Activated T-helper 2 cell treated with anti-CD3 and anti-CD28 coated beads, Interferon-gamma antibody, Interleukin-2, Interleukin-4, amounts not matched to agents 10 μg/mL and 5 μg/mL and 100 μg/mL, durations not matched to agents 14 hours and 24 hours and 36 hours (primary cell): ENCODE measurements around the gene GALNT10. TPM values are rescaled to one million over a fixed set of nuclear protein-coding genes. Genes with fewer than 3 reads are reported as not detected.

ENCODE experiments used
- DNase-seq: peaks from one replicate; pipeline ENCODE4 v3.0.0; 2021; ENCODE audit warnings: low spot score
- H3K27ac Mint-ChIP-seq: one replicate; pipeline ENCODE4 v1.8.0; 2021; ENCODE audit warnings: mixed read lengths
- H3K27me3 Mint-ChIP-seq: one replicate; pipeline ENCODE4 v1.8.0; 2021; ENCODE audit warnings: low read depth, mixed read lengths
- H3K36me3 Mint-ChIP-seq: one replicate; pipeline ENCODE4 v1.8.0; 2021; ENCODE audit warnings: low read depth, mixed read lengths
- H3K4me1 Mint-ChIP-seq: one replicate; pipeline ENCODE4 v1.8.0; 2021; ENCODE audit warnings: low read depth, mixed read lengths
- H3K4me3 Mint-ChIP-seq: one replicate; pipeline ENCODE4 v1.8.0; 2021; ENCODE audit warnings: low read depth, mild to moderate bottlenecking, moderate library complexity, mixed read lengths
- H3K9me3 Mint-ChIP-seq: one replicate; pipeline ENCODE4 v1.8.0; 2021; ENCODE audit warnings: mixed read lengths
- intact Hi-C: fragments of 100-400 bp; cut with micrococcal nuclease; formaldehyde crosslinking; loops from one replicate; pipeline ENCODE4 v1.15.1; 2023
- total RNA-seq: library from RNA; stranded (reverse); gene quantifications from 2 replicates; pipeline ENCODE4 v1.2.3, GENCODE V29; 2022

GALNT10 gene
- total RNA-seq, 1 donor from 2014 or later: 35.5 TPM

DNA sequence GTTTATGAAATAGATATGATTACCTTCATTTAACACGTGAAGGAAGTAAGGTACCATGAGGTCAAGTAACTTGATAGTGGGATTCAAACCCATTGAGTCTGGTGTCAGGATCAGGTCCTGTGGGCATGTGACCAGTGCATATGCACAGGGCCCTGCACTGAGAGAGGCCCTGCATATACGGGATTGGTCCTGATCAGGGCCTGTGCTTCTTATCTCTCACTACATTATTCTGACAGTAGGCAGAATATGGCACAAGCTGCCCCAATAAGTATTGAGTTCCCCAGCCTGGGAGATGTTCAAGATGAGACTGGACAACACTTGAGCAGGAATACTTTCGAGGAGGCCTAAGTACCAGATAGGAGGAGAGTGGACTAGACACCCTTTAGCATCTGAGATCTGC is 44.0 kb downstream of the GALNT10 start:
- H3K4me3 Mint-ChIP-seq: no peak overlapping the region
- DNase-seq: no peak
- H3K36me3 Mint-ChIP-seq: peaks cover 9% of the 10 kb centered on the region
- intact Hi-C loops: no loop called here
- H3K27ac Mint-ChIP-seq: no peak overlapping the region
- H3K27me3 Mint-ChIP-seq: no peaks in the 10 kb centered on the region
- no peaks in the 10 kb centered on the region for H3K9me3 Mint-ChIP-seq
- peaks cover 39% of the 10 kb centered on the region for H3K4me1 Mint-ChIP-seq

DNA sequence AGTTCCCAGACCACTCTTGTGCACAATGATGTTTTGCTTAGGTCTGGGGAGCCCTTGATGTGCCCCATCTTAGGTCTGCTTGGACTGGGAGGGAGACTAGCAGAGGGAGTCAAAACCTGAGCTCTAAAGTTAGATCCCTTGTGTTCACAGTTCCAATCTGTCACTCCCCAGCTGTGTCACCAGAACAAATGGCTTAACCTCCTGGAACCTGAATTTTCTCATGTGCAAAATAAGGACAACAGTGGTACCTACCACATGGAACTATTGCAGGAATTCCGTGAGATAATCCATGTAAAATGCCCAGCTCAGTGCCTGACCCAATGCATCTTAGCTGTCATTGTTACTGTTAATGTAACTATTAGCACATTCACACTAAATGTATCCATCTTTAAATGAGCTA is 45.5 kb downstream of the GALNT10 start:
- Mint-ChIP-seq H3K4me1 (peaks cover 29% of the 10 kb centered on the region), H3K27me3 (no peaks in the 10 kb centered on the region), H3K27ac (no peak overlapping the region), H3K36me3 (peaks cover under 1% of the 10 kb centered on the region), H3K4me3 (no peak overlapping the region), H3K9me3 (no peaks in the 10 kb centered on the region)
- DNase-seq: no peak
- intact Hi-C loops: loop anchor here (2.0 kb wide), 2 partner anchors 37 to 163 kb away; no protein-coding TSS in a partner anchor

DNA sequence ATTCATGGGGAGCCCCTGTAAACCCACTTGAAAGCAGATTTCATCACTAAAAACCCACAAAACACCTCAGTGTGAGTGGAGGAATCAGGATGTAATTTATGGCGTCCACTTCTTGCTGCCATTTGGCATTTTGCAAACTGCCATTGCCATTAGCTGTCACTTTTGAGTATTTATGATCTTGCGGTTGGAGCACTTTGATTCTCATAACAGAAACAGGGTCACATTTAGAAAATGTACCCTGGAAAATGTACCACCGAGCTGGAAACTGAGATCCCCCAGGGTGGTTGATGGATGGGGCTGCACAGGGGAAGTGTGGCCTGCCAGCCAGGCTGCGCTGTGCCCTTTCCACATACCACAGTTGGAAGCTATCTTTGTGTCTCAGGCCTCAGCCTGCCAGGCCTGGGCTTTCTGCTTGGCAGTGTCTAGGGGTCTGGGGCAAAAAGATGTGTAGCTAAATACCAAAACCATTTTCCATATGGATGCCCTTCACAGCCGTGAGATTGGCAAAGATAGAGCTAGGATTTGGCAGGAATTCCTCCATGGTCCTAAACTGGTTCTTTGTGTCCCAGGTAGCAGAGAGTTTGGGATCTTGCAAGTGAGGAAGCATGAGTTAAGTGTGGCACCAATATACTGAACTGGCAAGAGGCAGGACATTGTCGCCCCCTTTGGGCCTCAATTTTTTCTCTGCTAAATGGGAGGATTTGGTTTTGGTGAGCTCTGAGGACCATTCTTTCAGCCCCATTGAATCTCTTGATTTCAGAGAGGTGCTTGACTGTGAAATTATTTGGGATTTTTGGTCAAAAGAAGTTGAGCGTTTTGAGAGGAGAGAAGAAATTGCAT is 46.2 kb downstream of the GALNT10 start:
- intact Hi-C loops: loop anchor here (2.0 kb wide), 2 partner anchors 38 to 164 kb away; no protein-coding TSS in a partner anchor
- Mint-ChIP-seq H3K27me3 (no peaks in the 10 kb centered on the region), H3K4me3 (no peak overlapping the region), H3K4me1 (peaks cover 29% of the 10 kb centered on the region), H3K27ac (no peak overlapping the region), H3K36me3 (no peaks in the 10 kb centered on the region), H3K9me3 (no peaks in the 10 kb centered on the region)
- DNase-seq: no peak

DNA sequence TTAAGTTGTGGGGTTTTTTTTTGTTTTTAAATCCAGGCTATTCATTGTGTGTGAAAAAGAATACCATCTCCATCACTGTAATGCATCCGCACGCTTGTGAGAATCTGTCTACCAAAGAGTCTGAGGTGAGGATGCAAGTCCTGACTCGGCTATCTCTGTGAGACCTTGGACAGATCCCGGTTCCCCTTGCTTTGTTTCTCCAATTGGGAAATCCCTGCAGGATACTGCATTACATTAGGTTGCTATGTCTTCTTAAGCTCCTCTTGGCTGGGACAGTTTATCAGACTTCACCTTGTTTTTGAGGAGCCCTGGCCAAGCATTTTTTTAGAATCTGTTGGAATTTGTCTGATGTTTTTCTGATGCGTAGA is 46.8 kb downstream of the GALNT10 start:
- Mint-ChIP-seq H3K4me1 (peaks cover 27% of the 10 kb centered on the region), H3K36me3 (no peaks in the 10 kb centered on the region), H3K27me3 (no peaks in the 10 kb centered on the region), H3K4me3 (no peak overlapping the region), H3K27ac (no peak overlapping the region), H3K9me3 (no peaks in the 10 kb centered on the region)
- intact Hi-C loops: loop anchor here (2.0 kb wide), 2 partner anchors 39 to 165 kb away; no protein-coding TSS in a partner anchor
- no peak for DNase-seq

DNA sequence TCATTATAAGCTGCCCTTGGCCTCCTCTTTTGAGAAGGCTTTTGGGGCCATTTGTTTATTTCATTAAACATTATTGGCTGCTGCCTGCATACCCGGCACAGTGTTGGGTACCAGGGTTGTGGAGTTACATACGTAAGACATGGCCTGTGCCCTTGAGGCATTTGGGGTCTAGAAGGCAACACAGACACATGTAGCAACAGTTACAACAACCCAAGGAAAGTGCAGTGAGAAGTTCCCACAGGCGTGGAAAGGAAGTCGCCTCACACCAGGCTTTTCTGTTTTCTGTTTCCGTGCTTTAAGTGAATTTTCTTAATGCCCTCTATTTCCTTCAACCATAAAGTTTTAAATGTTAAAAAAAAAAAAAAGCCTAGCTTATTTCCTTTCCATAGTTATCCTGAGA is 47.4 kb downstream of the GALNT10 start:
- Mint-ChIP-seq H3K9me3 (no peaks in the 10 kb centered on the region), H3K27me3 (no peaks in the 10 kb centered on the region), H3K4me1 (peaks cover 27% of the 10 kb centered on the region), H3K27ac (no peak overlapping the region), H3K4me3 (no peak overlapping the region), H3K36me3 (no peaks in the 10 kb centered on the region)
- no peak for DNase-seq
- intact Hi-C loops: loop anchor here (2.0 kb wide), 2 partner anchors 39 to 165 kb away; no protein-coding TSS in a partner anchor

DNA sequence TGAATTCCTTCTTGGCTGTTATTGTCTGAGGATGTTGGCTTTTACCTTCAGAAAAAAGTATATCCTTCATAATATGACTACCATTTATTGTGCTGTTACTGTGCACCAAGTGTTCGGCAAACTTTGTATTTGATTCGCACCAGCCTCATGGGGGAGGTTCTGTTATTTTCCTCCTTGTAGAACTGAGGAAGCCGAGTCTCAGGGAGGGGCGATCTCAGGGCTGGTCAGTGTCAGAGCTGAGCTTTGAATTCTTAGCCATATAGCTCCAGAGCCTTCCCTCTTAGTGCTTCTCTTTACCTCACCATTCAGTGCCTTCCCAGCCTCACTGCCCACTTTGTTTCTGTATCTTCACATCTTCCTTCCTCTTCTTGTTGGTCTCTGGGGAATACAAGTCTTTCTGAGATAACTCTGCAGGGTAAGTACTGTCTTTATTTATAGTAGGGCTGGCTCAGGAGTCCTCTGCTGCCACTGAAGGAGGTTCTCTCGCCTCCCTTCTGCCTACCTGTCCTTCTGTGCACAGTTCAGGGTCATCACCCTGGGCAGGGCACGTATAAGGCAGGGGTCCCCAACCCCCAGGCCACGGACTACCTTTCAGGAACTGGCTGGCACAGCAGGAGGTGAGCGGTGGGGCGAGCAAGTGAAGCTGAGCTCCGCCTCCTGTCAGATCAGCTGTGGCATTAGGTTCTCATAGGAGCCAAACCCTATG is 48.4 kb downstream of the GALNT10 start:
- Mint-ChIP-seq H3K4me1 (peaks cover 24% of the 10 kb centered on the region), H3K9me3 (no peaks in the 10 kb centered on the region), H3K27ac (no peak overlapping the region), H3K36me3 (no peaks in the 10 kb centered on the region), H3K27me3 (no peaks in the 10 kb centered on the region), H3K4me3 (no peak overlapping the region)
- no peak for DNase-seq
- intact Hi-C loops: no loop called here

DNA sequence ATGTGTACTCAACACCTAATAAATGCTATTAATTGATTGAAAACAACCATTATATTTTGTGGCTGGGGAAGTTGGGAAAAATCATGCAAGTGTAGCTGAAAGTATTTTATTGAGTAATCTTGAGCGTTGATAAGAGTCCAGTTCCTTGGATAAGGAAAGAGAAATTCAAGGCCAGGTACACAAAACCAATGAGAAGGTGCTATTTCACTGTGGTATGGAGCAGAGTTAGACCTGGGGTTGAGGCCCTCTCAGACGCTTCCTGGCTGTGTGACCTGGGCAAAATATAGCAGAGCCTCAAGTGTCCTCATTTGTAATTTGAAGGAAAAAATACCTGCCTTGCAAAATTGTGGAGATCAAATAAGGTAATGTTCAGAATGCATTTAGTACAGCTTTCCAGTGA is 50.1 kb downstream of the GALNT10 start:
- Mint-ChIP-seq H3K4me3 (no peak overlapping the region), H3K9me3 (no peaks in the 10 kb centered on the region), H3K4me1 (peaks cover 23% of the 10 kb centered on the region), H3K27me3 (no peaks in the 10 kb centered on the region), H3K36me3 (no peaks in the 10 kb centered on the region), H3K27ac (no peak overlapping the region)
- DNase-seq: no peak
- intact Hi-C loops: no loop called here

DNA sequence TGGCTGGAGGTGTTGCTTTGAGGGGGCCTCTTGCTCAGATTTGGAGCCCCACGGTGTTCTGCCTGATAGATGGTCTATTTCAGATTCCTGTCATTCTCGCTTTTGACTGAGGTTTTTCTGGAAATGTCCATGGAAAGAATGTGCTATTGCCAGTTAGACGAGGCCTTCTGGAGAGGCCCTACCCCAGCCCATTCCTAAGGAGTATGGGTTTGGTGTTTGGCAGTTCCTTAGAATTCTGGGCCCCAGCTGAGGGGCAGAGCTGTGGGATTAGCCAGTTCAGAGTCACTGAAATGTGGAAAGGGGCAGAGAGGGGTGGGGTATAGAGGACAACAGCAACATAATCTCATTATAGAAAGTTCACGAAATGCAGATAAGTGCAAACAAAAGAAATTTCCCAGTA is 50.5 kb downstream of the GALNT10 start:
- DNase-seq: no peak
- Mint-ChIP-seq H3K27me3 (no peaks in the 10 kb centered on the region), H3K27ac (no peak overlapping the region), H3K4me3 (no peak overlapping the region), H3K36me3 (no peaks in the 10 kb centered on the region), H3K9me3 (no peaks in the 10 kb centered on the region), H3K4me1 (peaks cover 20% of the 10 kb centered on the region)
- intact Hi-C loops: no loop called here

DNA sequence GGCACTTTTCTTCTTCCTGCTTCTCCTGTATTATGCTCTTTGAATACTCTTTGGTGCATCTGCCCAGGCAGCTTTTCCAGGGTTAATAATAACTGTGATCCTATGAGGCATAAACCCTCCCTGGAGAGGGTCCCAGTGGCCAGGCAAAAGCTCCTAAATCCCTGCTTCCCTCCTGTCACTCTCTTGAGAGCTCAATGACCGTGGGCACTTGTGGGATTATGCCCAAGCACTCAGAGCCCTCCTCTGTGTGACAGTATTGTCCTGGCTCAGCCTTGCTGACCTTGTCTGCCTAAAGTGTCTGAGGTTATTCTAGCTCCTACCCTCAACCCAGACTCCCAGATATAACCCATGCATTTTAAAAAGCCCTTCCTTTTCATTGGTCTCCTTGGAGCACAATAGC is 51.9 kb downstream of the GALNT10 start:
- Mint-ChIP-seq H3K9me3 (no peaks in the 10 kb centered on the region), H3K27me3 (no peaks in the 10 kb centered on the region), H3K4me1 (peaks cover 8% of the 10 kb centered on the region), H3K4me3 (no peak overlapping the region), H3K36me3 (no peaks in the 10 kb centered on the region), H3K27ac (no peak overlapping the region)
- no peak for DNase-seq
- intact Hi-C loops: no loop called here

DNA sequence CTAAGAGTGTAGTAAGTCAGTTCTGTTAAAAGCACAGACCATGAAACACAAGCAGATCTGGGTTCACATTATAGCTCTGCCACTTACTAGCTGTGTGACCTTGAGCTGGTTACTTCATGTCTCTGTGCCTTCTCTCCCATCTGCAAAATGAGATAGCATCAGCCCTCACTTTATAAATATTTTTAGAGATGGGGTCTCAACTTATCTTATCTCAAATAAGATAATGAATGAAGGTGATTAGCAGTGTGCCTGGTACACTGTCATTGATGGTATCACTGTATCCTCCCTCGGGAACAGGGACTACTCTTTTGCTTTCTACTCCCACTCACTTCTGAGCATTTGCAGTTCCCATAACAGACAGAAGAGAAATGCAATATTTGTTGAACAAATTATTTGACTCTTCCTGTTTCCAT is 52.4 kb downstream of the GALNT10 start:
- Mint-ChIP-seq H3K9me3 (no peaks in the 10 kb centered on the region), H3K4me1 (peaks cover 3% of the 10 kb centered on the region), H3K4me3 (no peak overlapping the region), H3K27ac (no peak overlapping the region), H3K27me3 (no peaks in the 10 kb centered on the region), H3K36me3 (no peaks in the 10 kb centered on the region)
- intact Hi-C loops: no loop called here
- DNase-seq: no peak

DNA sequence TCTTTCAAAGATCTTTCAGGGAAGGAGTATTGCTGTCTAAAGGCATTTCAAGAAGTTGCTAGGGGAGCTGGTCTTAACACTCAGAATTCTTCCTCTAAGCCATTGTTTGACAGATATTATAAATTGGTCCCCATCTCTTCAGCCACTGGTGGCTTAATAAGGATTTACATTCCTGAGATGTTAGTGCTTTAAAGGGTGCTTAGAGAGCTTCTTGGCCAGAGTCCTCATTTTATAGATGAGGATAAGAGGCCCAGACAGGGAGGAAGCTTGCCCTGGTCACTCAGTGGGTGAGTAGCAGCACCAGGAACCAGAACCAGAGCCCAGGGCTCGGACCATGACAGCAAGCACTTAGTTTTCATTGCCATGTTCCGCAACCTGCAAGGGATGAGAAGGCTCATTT is 53.2 kb downstream of the GALNT10 start:
- Mint-ChIP-seq H3K9me3 (no peaks in the 10 kb centered on the region), H3K27ac (no peak overlapping the region), H3K27me3 (no peaks in the 10 kb centered on the region), H3K4me3 (no peak overlapping the region), H3K4me1 (peaks cover 3% of the 10 kb centered on the region), H3K36me3 (no peaks in the 10 kb centered on the region)
- no peak for DNase-seq
- intact Hi-C loops: no loop called here

DNA sequence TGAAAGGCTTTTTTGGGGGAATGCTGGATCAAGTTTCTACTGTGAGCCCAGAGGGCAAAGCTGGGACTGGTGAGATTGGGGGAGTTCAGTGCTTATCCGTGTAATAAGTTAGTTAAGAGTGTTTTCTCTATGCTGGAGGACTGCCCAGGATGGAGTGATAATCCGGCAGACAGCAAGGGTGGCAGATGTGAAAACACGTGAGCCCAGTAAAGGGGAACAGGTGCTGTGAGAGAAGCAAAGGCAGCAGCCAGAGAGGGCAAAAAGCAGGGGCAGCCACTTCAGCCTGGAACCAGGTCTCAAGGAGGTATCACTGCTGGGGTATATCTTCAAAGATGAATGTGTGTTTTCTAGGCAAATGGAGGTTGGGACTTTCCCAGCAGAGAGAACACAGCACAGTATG is 53.9 kb downstream of the GALNT10 start:
- H3K9me3 Mint-ChIP-seq: no peaks in the 10 kb centered on the region
- H3K27ac Mint-ChIP-seq: no peak overlapping the region
- H3K36me3 Mint-ChIP-seq: no peaks in the 10 kb centered on the region
- H3K4me1 Mint-ChIP-seq: no peaks in the 10 kb centered on the region
- H3K27me3 Mint-ChIP-seq: no peaks in the 10 kb centered on the region
- H3K4me3 Mint-ChIP-seq: no peak overlapping the region
- no peak for DNase-seq
- intact Hi-C loops: no loop called here

DNA sequence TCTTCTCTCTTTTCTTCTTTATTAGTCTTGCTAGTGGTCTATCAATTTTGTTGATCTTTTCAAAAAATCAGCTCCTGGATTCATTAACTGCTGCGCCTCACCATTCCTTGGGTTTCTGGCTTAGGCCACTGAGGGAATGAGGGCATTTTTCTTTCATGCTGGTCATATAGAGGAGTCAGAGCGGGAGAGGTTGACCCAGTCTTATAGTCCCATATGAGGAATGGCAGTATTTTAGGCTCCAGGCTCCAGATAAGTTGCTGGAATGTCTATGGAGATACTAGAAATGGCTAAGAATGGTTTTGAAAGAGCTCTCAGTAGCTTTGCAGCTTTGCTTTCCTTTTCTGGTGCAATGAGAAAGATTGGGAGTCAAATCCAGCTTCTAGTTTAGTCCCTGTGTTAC is 58.2 kb downstream of the GALNT10 start:
- Mint-ChIP-seq H3K36me3 (peaks cover 2% of the 10 kb centered on the region), H3K27ac (no peak overlapping the region), H3K4me1 (no peaks in the 10 kb centered on the region), H3K4me3 (no peak overlapping the region), H3K9me3 (no peaks in the 10 kb centered on the region), H3K27me3 (no peaks in the 10 kb centered on the region)
- no peak for DNase-seq
- intact Hi-C loops: no loop called here
